Skeletal muscle cell (primary cell): ENCODE results near the gene UBE2E2.
"Not testable (repeated sequence)": the region's sequence is repeated elsewhere in the genome, so short reads cannot be mapped to it uniquely, and the experiment has no call there.

ENCODE experiments used
- DNase-seq: peaks from one replicate; pipeline ENCODE4 v3.0.0-alpha.2; 2010; ENCODE audit warnings: low read depth
- H3K4me3 ChIP-seq: 2 replicates; pipeline ENCODE4 v1.5.1; 2011; ENCODE audit warnings: low read depth, mild to moderate bottlenecking, control low read depth, low read length, moderate library complexity

Gene UBE2E2

GRCh38 chr3:23312866-23313265 lies 109.7 kb downstream of the UBE2E2 start:
- no peak overlapping the region for H3K4me3 ChIP-seq
- DNase-seq = peak; percentile 48

- DNase-seq = no peak
- no peak overlapping the region for H3K4me3 ChIP-seq
Observed at GRCh38 chr3:23314981-23315762, 112.0 kb downstream of the UBE2E2 start.

- no peak for DNase-seq
- no peak overlapping the region for H3K4me3 ChIP-seq
Observed at GRCh38 chr3:23316924-23317323, 113.8 kb downstream of the UBE2E2 start.

- H3K4me3 ChIP-seq = no peak overlapping the region
Observed at GRCh38 chr3:23319366-23320312, 116.5 kb downstream of the UBE2E2 start.

GRCh38 chr3:23320586-23321570 lies 117.8 kb downstream of the UBE2E2 start:
- no peak for DNase-seq
- no peak overlapping the region for H3K4me3 ChIP-seq

More at GRCh38 chr3:23319366-23320312, 116.5 kb downstream of the UBE2E2 start:
- no peak for DNase-seq

- DNase-seq = no peak
- no peak overlapping the region for H3K4me3 ChIP-seq
Observed at GRCh38 chr3:23324745-23325144, 121.6 kb downstream of the UBE2E2 start.

- no peak for DNase-seq
- no peak overlapping the region for H3K4me3 ChIP-seq
Observed at GRCh38 chr3:23325466-23326065, 122.4 kb downstream of the UBE2E2 start.

GRCh38 chr3:23329471-23330105 lies 126.5 kb downstream of the UBE2E2 start:
- no peak overlapping the region for H3K4me3 ChIP-seq
- no peak for DNase-seq

GRCh38 chr3:23330568-23330967 lies 127.4 kb downstream of the UBE2E2 start:
- no peak overlapping the region for H3K4me3 ChIP-seq
- no peak for DNase-seq

GRCh38 chr3:23331141-23331935 lies 128.2 kb downstream of the UBE2E2 start:
- no peak overlapping the region for H3K4me3 ChIP-seq

GRCh38 chr3:23333633-23334032 lies 130.5 kb downstream of the UBE2E2 start:
- no peak for DNase-seq
- H3K4me3 ChIP-seq = no peak overlapping the region

More at GRCh38 chr3:23331141-23331935, 128.2 kb downstream of the UBE2E2 start:
- DNase-seq = no peak

- DNase-seq, H3K4me3 ChIP-seq: not testable (repeated sequence)
Observed at GRCh38 chr3:23336853-23337252, 133.7 kb downstream of the UBE2E2 start.

- no peak for DNase-seq
- no peak overlapping the region for H3K4me3 ChIP-seq
Observed at GRCh38 chr3:23341147-23341838, 138.2 kb downstream of the UBE2E2 start.

GRCh38 chr3:23342343-23342742 lies 139.2 kb downstream of the UBE2E2 start:
- DNase-seq = no peak
- no peak overlapping the region for H3K4me3 ChIP-seq

GRCh38 chr3:23343509-23343908 lies 140.4 kb downstream of the UBE2E2 start:
- DNase-seq = no peak

GRCh38 chr3:23344886-23345285 lies 141.8 kb downstream of the UBE2E2 start:
- DNase-seq = no peak
- H3K4me3 ChIP-seq = no peak overlapping the region

More at GRCh38 chr3:23343509-23343908, 140.4 kb downstream of the UBE2E2 start:
- H3K4me3 ChIP-seq = no peak overlapping the region

- not testable (repeated sequence) for DNase-seq, H3K4me3 ChIP-seq
Observed at GRCh38 chr3:23349444-23349843, 146.3 kb downstream of the UBE2E2 start.
